GM12864 (cell line): ENCODE data around the gene KMT2D.
A peak's percentile ranks its signal among the peaks of the same experiment; 100 is the strongest.

ENCODE experiments used
- DNase-seq: peaks from one replicate; pipeline ENCODE4 v3.0.0-alpha.2; 2011; ENCODE audit warnings: low read depth
- H3K4me3 ChIP-seq: 2 replicates; pipeline ENCODE4 v1.5.1; 2011; ENCODE audit warnings: mild to moderate bottlenecking, low read depth, low read length, control low read depth
- CTCF ChIP-seq: IDR thresholded peaks from 2 replicates; pipeline ENCODE4 v1.5.1; 2011; ENCODE audit warnings: low read depth, mild to moderate bottlenecking, moderate library complexity, low read length, control low read depth, inconsistent platforms; ENCODE audit errors: missing control alignments

Gene KMT2D

GRCh38 chr12:49046129-49046895, 14.3 kb downstream of the KMT2D start:
- no peak overlapping the region for H3K4me3 ChIP-seq
- no peak for TF ChIP-seq CTCF
- no peak for DNase-seq

GRCh38 chr12:49044660-49045059, 15.9 kb downstream of the KMT2D start:
- no peak overlapping the region for H3K4me3 ChIP-seq
- DNase-seq, result no peak
- TF ChIP-seq CTCF, result no peak

GRCh38 chr12:49043856-49044258, 16.7 kb downstream of the KMT2D start:
- no peak overlapping the region for H3K4me3 ChIP-seq
- TF ChIP-seq CTCF, result peak; percentile 87
- no peak for DNase-seq

GRCh38 chr12:49043241-49043640, 17.4 kb downstream of the KMT2D start:
- H3K4me3 ChIP-seq, result no peak overlapping the region
- no peak for DNase-seq
- TF ChIP-seq CTCF, result no peak

- DNase-seq, result no peak
- no peak for TF ChIP-seq CTCF
- H3K4me3 ChIP-seq, result no peak overlapping the region
Observed at GRCh38 chr12:49041881-49042484, 18.6 kb downstream of the KMT2D start.

- H3K4me3 ChIP-seq, result no peak overlapping the region
- no peak for TF ChIP-seq CTCF
- DNase-seq, result no peak
Observed at GRCh38 chr12:49041036-49041880, 19.3 kb downstream of the KMT2D start.
